ENCODE data around the gene SLC5A5. TPM values are rescaled to one million over a fixed set of nuclear protein-coding genes. Genes with fewer than 3 reads are reported as not detected.

SLC5A5 gene
- total and polyA plus RNA-seq, 3 experiments from 2014 or later = 0.33 to 1.7 (median 1.2) TPM

Other genes starting within 250 kb of the SLC5A5 start
- not detected for gene UNC13A, start 183.6 kb upstream of the SLC5A5 start, total RNA-seq
- gene UNC13A, start 183.6 kb upstream of the SLC5A5 start, polyA plus RNA-seq = not detected
- 10 to 100 TPM; 66.1 to 72.3 TPM for gene MAP1S, start 152.5 kb upstream of the SLC5A5 start, total RNA-seq
- gene MAP1S, start 152.5 kb upstream of the SLC5A5 start, polyA plus RNA-seq = 43.0 TPM
- 10 to 100 TPM; 37.7 to 38.7 TPM for gene FCHO1, start 120.5 kb upstream of the SLC5A5 start, total RNA-seq
- gene FCHO1, start 120.5 kb upstream of the SLC5A5 start, polyA plus RNA-seq = 23.0 TPM
- not detected for gene B3GNT3, start 76.8 kb upstream of the SLC5A5 start, total RNA-seq
- not detected for gene B3GNT3, start 76.8 kb upstream of the SLC5A5 start, polyA plus RNA-seq
- 1 to 10 TPM; 1.8 to 2.9 TPM for gene INSL3, start 50.4 kb upstream of the SLC5A5 start, total RNA-seq
- 2.6 TPM for gene INSL3, start 50.4 kb upstream of the SLC5A5 start, polyA plus RNA-seq
- 100 to 1,000 TPM; 119 to 125 TPM for gene JAK3, start 24.0 kb upstream of the SLC5A5 start, total RNA-seq
- gene JAK3, start 24.0 kb upstream of the SLC5A5 start, polyA plus RNA-seq = 84.0 TPM
- gene RPL18A, start 12.0 kb upstream of the SLC5A5 start, total RNA-seq = 1,000 to 10,000 TPM; 3,114 to 3,151 TPM
- gene RPL18A, start 12.0 kb upstream of the SLC5A5 start, polyA plus RNA-seq = 3,296 TPM
- gene CCDC124, start 61.1 kb downstream of the SLC5A5 start, total RNA-seq = 100 to 1,000 TPM; 184 to 195 TPM
- gene CCDC124, start 61.1 kb downstream of the SLC5A5 start, polyA plus RNA-seq = 65.7 TPM
- under 1 TPM; 0.13 to 0.15 TPM for gene KCNN1, start 95.2 kb downstream of the SLC5A5 start, total RNA-seq
- gene KCNN1, start 95.2 kb downstream of the SLC5A5 start, polyA plus RNA-seq = not detected
- 10 to 100 TPM; 33.5 to 37.1 TPM for gene ARRDC2, start 136.2 kb downstream of the SLC5A5 start, total RNA-seq
- 45.8 TPM for gene ARRDC2, start 136.2 kb downstream of the SLC5A5 start, polyA plus RNA-seq
- 10 to 100 TPM; 18.9 to 19.6 TPM for gene IL12RB1, start 215.0 kb downstream of the SLC5A5 start, total RNA-seq
- gene IL12RB1, start 215.0 kb downstream of the SLC5A5 start, polyA plus RNA-seq = 43.2 TPM
- gene MAST3, start 225.8 kb downstream of the SLC5A5 start, total RNA-seq = 10 to 100 TPM; 15.0 to 15.9 TPM
- gene MAST3, start 225.8 kb downstream of the SLC5A5 start, polyA plus RNA-seq = 18.6 TPM

Measured in CD8-positive, alpha-beta memory T cell (primary cell).